Iris pigment epithelial cell (primary cell): ENCODE data around the gene PRDM5.

Source experiments
- DNase-seq: peaks from one replicate; pipeline ENCODE4 v3.0.0-alpha.2; 2011; ENCODE audit warnings: low read depth

Gene PRDM5

DNA sequence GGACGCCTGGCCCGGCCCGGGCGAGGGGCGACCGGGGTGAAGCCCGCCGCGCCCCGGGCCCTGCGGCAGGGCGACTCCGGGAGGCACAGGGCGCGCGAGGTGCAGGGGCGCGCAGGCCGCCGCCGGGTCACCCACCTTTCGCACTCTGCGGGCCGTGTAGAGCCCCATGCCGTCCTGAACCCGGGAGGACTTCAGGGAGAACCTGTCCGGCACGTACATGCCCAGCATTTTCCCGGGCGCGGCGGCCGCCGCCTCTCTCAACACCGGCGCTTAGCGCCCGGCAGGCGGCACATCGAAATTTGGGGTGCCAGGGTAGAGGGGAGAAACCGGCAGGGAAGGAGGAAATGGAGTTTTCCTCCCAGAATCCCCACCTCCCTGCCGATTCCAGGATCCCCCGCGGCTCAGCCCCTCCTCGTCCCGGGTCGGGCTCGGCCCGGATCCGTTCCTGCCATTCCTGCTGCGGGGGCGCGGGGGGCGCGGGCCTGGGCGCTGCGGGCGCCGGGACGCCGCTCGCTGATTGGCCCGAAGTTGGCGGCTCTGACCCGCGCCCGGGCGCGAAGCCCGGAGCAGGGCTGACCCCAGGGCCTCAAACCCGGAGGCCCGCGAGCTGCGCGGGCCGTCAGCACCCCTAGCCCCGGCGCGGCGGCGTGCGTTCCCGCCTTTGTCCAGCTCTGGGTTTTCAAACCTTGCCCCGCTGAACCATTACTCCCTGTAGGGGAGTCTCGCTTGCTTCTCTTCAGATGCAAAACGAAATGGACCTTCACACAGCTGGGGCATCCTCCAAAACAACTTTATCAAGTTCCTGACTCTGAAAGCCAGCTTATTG lies at the start of gene PRDM5:
Gene PRDM5, minus strand, starts transcription at position 346 of the 826 bp plus-strand sequence. Its CDS starts 118 bp downstream, at position 228.
- DNase-seq, result peak; percentile 58

DNA sequence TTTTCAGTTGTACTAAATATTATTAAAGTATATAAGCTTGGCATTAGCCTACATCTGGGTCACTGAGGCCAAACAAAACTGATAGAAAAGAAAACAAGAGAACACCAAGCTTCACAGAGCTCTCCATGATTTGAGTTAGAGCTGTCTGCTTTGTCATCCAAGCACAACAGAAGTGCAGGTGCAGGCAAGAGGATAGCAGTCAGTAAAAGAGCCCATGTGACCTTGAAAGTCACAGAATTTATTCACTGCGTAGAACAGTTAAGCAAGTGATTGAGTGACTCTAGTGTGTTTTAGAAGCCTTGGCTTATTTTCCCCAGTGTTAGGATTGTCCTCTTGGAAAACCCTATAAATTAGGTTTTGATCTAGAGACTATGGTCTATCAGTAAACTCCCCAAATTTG lies 49.4 kb upstream of the PRDM5 start:
- no peak for DNase-seq

DNA sequence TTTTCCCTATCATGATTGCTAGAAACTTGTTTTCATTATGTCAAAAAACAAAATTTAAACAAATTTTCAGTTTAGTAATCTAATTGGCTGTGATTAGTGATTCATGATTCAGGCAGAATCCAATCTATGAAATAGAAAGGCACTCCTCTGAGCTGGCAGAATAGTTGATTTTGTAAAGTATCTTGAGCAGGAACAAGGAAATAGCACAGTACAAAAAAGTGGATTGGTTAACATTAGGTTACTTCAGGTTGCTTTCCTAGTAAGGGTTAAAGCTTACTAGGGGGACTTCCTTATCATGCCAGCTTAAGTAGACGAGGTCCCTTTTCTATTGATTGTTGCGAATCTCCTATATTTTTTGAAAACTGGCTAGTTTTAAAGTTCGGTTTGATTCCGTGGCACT lies 43.4 kb upstream of the PRDM5 start:
- DNase-seq, result no peak

DNA sequence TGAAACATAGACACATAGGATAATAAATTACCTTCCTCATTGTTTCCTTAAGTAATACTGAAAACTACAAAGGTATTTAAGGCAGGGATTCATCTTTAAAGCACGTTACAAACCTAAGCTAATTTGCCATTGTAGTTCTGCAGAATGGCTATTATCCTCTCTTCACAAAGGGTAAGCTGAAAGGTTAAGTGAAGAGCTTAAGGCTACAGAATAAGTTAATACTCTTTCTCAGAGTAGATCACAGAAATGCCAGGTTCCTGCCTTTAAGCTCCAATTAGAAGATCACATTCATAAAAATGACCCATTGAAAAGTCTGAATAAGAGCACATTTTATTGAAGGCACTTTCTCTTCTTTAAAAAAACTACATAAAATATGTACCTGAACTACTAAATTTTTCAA lies 42.1 kb upstream of the PRDM5 start:
- no peak for DNase-seq

DNA sequence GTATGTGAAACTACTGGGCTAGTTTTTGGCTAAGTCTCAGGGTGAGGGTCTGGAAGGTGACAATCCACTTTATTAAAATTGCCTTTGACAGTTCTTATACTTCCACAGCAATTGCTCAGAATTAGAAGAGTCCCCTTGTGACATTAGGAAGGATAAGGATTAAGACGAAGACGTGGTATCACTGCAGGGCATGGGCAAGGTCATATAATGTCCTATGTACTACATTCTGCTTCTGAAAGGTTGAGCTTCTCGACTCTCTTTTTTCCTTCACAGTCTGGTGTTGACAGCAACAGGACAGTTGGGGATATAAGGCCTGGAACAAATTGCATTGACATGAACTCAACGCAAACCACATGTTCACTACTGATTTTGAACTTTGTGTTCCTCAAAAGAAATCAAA lies 40.9 kb upstream of the PRDM5 start:
- DNase-seq, result no peak

DNA sequence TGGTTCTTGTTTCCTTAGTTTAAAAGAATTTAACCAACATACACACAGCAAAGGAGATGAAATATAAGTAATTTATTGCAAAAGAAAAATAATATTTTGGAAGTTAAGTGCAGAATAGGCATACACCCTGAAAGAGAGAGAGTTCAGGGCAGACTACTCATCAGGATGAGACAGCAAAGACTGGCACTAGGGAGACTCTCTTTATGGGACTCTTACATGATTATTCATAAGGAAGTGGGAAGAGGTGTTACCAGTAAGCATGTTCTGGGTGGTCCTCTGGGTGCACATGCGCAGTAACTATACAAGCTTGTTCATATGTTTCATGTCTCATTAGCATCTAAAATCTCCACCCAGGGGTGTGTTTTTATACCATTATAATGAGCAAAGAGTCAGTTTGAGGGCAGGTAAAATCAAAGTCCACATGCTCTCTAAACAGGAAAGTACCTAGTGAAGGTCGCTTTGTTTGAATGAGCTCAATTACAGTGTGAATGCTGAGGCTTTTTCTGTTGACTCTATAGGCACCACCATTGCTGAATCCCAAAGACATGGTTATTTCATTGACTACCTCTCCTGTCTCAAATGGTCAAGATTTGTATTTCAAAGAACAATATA lies 38.2 kb upstream of the PRDM5 start:
- DNase-seq, result no peak

DNA sequence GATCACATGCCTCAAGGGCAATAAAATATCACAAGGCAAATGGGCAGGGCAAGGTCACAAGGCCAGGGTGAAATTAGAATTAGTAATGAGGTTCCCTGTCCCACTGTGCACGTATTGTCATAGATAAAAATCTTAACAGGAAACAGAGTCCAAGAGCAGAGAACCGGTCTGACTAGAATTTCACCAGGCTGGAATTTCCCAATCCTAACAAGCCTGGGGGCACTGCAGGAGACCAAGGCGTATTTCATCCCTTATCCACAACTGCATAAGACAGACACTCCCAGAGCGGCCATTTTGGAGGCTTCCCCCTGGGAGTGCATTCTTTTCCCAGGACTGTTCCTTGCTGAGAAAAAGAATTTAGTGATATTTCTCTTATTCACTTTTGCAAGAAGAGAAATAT lies 25.9 kb upstream of the PRDM5 start:
- DNase-seq, result no peak

DNA sequence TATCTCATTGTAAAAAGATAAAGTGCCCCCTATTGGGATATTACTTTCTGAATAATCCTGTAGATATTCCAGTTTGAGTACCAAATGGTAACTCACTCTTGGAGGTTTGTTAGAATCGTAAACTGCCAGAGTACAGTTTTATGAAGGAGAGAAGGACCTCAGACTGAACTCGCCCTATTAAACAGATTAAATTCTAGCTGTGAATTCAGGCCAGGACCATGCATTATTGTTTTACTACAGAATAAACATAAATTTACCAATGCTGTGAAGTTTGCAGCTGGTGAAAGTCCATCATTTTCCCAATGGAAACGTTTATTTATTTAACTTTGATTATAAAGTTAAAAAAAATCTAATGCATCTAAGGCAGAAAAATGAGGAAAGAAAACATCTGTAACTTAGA lies 20.2 kb upstream of the PRDM5 start:
- DNase-seq, result no peak

DNA sequence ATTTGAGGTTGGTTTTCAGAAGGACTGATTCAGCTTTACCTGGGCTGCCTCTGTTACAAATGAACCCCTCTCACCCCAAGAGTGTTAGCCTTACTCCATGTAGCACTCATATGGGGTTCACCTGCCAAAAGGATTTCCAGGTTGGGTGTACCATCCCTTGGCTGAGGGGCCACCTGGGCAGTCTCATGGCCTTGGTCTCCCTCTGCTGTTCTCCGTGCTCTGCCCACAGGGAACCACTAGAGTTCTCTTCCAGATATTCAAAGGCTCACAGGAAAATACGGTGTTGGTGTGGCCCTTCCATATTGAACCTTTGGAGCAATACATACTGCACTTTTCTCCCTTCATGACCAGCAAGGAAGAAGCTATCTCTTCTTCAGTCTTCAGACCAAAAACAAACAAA lies 18.0 kb upstream of the PRDM5 start:
- DNase-seq, result no peak

DNA sequence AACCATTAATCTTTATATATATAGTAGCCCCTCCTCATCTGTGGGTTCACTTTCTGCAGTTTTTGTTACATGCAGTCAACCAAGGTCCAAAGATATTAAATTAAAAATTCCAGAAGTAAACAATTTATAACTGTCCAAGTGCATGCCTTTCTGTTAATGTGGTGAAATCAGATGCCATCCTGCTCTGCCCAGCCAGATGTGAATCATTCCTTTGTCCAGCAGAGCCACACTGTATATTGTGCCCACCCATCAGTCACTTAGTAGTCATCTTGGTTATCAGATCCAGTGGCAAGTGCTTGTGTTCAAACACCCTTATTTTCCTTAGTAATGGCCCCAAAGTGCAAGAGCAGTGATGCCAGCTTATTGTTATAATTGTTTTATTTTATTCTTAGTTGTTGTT lies 17.2 kb upstream of the PRDM5 start:
- DNase-seq, result no peak

DNA sequence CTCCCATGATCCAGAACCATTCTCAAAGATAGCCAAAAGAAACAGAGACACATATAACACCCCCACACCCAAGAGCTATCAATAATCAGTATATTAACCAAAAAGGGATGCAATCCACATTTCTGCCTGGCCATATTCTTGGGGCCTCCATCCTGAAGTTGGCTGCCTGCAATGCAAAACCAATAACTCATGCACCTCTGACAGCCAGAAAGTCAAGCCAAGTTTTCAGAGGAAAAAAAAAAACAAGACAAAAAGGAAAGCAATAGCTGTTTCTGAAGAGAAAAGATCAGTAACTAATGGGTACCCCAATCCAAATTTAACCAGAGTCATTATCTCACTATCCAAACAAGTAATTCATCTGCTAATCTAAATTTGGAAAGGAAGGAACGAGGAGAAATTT lies 7.3 kb upstream of the PRDM5 start:
- no peak for DNase-seq

DNA sequence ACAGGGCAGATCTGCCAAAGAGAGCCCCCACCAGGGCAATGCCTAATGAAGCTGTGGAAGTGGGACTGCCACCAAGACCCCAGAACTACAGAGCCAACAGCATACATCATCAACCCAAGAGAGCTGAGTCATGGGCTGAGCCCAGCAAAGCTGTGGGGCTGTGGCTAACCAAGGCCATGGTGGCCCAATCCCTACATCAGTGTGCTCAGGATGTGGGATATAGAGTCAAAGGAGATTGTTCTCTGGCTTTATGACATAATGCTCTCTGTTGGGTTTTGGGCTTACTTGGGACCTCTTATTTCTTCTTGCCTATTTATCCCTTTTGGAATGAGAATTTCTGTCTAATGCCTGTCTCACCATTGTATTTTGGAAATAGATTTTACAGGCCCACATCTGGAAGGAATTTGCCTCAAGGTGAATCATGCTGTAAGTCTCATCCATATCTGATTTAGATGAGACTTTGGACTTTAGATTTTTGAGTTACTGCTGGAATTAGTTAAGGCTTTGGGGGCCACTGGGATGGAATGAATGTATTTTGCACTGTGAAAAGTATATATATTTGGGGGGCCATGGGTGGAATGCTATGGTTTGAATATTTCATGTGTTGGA lies 5.4 kb upstream of the PRDM5 start:
- no peak for DNase-seq

DNA sequence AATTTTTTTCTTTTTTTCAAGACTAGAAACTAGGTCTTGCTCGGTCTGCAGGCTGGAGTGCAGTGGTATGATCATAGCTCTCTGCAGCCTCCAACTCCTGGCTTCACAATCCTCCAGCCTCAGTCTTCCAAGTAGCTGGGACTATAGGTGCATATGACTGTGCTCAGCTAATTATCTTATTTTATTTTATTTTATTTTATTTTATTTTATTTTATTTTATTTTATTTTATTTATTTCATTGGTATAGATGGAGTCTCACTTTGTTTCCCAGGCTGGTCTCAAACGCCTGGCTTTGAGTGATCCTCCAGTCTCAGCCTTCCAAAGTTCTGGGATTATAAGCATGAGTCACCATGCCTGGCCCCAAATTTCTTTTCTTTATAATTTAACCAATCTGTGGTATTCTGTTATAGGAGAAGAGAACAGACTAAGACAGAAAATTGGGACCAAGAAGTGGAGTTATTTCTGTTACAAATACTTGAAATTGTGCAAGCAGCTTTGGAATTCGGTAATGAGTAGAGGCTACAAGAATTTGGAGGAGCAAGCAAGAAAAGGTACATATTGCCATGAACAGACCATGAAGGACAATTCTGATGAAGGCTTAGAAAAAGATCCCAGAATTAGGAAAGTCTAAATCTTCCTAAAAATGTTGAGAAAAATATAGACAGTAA lies 4.0 kb upstream of the PRDM5 start:
- DNase-seq, result no peak

DNA sequence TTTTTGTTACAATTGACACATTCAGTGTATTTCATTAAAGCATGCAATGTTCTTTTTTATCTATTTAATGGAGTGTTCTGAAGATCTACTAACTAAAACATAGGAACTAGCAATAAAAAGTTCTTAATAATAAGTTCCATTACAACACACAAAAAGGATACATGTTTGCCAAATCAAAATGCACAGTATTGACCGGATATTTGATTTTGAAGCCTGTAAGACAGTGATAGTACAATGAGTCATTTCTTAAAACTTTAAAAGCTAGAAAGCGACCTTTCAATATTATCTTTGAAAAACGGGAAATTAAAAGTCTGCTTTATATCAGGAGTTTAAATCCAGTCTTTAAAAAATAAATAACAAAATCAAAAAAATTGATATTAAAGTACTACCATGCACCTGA lies 2.4 kb upstream of the PRDM5 start:
- DNase-seq, result peak; percentile 23

DNA sequence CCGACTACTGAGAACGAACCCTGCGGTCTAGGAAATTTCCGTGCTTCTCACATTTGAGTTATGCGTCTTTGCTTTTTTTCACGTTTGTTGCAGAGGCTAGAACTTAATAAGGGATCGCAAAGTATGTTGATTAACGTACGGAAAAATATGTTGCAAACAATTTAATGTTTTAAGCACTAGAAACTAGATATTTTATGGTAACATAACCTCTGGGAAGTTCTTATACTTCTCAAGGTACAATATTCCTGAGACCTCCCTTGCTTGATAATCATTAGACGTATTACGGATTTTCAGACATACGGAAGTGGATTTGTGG lies 639 bp upstream of the PRDM5 start:
- no peak for DNase-seq

DNA sequence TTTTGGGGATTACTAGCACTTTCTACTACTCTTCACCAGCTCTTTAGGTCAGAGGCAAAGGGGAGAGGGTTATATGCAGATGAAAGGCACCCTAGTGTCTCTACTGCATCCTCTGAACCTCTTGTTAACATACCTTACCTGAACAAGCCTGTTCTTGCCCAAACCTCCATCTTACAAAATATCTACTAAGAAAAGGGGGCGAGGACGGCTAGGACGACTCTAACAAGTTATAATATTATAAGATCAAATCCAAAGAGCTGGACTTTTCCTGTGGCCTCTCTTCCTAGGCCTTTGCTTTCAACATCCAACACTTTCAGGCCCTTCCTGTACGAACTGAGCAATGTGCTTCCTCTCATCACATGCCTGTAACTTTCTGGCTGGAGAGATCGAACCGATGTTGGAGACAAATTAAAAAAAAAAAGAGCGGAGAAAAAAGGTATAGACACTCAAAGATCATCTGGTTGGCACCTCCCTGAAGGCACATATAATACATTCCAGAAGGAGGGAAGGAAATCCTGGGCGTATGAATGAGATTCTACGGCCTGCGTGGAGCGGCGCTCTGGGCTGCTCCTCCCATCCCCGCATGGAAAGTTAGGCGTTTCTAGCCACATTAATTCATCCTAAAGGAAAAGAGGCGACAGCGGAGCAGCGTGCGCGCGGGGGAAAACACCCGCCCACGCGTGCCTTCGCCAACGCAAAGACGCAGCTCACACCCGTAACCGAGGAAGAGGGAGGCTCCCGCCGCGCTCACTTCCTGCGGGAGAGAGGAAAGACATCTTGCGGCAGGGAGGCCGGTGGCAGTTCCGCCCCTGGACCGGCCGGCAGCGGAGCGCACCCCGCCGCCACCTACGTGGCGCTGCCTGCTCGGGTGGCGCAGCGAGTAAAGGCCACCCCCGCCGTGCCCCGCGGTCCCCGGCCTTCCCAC lies 808 bp downstream of the PRDM5 start:
- peak; percentile 61 for DNase-seq

DNA sequence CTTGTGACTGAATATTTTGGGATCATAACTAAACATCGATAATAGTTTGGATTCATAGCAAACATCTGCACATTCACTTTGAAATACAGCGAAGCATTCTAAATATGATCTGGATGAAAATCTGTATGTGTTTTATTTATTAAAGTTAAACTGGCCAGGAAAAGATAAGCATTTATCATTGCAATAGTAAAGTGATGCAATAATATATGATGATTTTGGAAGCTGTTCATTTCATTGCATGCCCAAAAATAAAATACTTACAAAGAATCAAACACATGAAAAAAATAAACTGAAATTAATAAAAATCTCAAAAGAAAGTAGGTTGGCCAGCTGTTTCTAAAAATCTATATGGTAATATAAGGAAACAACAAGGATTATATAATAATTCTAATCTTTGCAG lies 1.9 kb downstream of the PRDM5 start:
- no peak for DNase-seq

DNA sequence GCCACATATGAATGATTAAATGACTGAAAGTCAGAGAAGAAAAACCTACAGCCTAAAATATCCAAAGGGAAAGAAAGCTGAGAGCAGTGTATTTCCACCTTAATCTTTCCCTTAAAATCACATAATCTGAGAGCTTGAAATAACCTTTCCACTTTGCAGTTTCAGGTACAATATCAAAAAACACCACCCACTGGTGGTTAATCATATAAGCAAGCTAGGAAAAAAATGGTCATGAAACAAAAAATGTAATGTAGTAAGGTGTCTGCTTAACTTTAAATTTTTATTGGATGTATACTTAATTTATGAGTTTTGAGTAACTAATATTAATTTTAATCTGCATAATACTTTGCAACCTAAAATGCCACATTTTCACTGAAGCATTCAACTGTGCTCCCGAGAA lies 3.2 kb downstream of the PRDM5 start:
- no peak for DNase-seq

DNA sequence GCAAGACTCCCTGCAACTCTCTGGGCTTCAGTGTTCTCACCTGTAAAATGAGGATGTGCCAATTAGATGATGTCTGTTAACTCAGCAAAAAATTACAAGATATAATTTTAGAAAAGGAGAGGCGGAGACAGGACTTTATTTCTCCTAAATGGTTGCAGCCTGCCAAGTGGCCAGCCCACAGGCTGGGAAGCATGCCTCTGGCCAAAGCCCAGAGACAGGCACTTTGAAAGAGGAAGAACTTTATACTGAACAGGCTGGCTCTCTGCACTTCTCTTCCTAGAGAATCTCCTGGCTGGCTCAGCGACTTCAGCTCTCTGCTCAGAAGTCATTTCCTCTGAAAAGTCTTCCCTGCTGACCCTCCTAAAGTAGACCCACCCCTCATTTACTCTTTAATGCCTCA lies 3.7 kb downstream of the PRDM5 start:
- no peak for DNase-seq

DNA sequence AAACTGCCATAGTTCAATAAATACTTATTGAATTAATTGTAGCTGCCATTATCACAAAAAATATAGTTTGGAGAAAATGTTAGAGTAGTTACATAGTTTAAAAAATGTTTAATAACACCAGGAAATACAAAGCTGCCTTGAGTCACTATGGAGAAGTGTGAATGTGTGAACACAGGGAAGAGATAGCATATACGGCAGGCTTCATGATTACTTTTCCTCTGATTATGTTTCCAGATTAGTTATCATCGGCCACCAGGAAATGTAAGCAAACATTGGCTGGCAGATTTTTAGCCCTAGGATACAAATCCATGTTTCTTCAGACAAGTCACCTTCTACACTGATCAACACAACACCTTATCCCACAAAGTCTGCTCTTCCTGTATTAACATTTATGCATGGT lies 4.4 kb downstream of the PRDM5 start:
- DNase-seq, result no peak

DNA sequence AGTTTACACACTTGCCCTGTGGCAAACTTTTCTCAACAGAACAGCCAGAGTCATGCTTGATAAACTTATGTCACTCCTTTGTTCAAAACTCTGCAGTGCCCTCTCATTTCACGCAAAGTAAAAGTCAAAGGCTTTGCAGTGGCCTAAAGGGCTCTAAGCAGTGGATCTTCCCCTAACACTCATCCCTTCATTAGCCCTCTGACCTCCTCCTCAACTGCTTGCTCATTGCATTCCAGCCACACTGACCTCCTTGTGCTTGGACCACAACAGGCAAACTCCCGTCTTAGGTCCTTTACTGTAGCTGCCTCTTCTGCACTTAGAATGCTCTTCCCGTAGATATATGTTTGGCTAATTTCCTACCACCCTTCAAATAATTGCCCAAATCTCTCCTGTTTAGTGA lies 5.6 kb downstream of the PRDM5 start:
- DNase-seq, result peak; percentile 23

DNA sequence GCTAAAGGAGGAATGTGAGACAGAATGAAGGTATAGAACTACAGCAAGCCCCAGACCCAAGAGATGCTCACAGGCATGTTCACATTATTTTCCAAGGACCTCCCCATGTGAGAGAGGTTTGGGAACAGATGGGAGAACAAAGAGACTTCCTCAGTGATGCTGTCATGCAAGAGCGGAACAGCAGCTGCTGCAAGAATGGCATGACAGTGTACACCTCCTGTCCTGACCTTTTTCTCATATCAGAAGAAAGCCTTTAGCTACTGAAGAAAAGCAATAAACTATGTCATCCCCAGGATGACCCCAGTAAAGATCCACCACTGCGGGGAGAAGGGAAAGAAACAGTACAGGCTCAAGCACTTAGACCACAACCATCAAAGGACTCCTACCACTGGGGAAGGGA lies 7.2 kb downstream of the PRDM5 start:
- no peak for DNase-seq
